GM15510 (cell line): ENCODE data around the gene AKAP7.

Experiments used
- POLR2A ChIP-seq: IDR thresholded peaks from 3 replicates; pipeline ENCODE4 v1.6.1; 2011; ENCODE audit warnings: borderline replicate concordance; ENCODE audit not compliant: insufficient read length; ENCODE audit errors: extremely low read depth

AKAP7 gene

DNA sequence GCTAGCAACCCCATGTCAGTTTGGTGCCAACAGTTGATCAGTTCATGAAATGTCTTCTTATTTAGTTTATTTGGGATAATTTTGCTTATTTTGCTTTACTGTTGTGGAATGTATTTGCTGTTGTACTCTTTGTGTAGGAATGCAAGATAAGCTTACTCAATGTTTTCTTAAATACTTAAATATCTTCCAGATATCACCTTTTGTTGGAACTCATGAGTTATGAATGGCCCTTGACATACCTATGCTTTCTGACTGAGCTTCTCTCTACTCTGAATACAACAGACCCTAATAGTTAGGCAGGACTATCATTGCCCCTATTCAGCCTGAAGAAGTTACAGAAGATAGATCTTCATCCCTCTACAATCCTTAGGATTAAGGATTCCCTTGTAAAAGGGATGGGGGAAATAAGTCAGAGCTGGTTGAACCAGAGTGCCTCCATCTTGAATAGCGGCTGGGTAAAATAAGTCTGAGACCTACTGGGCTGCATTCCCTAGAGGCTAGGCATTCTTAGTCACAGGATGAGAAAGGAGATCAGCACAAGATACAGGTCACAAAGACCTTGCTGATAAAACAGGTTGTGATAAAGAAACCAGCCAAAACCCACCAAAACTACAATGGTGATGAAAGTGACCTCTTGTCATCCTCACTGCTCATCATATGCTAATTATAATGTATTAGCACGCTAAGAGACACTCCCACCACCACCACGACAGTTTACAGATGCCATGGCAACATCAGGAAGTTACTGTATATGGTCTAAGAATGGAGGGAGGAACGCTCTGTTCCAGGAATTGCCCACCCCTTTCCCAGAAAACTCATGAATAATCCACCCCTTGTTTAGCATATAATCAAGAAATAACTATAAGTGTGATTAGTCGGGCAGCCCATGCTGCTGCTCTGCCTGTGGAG, 196.9 kb downstream of the AKAP7 start:
- no peak for TF ChIP-seq POLR2A
